ENCODE results near the gene PODNL1. TPM values are rescaled to one million over a fixed set of nuclear protein-coding genes. Genes with fewer than 3 reads are reported as not detected.

Gene PODNL1, protein sequence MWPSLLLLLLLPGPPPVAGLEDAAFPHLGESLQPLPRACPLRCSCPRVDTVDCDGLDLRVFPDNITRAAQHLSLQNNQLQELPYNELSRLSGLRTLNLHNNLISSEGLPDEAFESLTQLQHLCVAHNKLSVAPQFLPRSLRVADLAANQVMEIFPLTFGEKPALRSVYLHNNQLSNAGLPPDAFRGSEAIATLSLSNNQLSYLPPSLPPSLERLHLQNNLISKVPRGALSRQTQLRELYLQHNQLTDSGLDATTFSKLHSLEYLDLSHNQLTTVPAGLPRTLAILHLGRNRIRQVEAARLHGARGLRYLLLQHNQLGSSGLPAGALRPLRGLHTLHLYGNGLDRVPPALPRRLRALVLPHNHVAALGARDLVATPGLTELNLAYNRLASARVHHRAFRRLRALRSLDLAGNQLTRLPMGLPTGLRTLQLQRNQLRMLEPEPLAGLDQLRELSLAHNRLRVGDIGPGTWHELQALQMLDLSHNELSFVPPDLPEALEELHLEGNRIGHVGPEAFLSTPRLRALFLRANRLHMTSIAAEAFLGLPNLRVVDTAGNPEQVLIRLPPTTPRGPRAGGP
- polyA plus RNA-seq (2012; ENCODE audit: low read depth, missing spikeins): 0.08 TPM

DNA sequence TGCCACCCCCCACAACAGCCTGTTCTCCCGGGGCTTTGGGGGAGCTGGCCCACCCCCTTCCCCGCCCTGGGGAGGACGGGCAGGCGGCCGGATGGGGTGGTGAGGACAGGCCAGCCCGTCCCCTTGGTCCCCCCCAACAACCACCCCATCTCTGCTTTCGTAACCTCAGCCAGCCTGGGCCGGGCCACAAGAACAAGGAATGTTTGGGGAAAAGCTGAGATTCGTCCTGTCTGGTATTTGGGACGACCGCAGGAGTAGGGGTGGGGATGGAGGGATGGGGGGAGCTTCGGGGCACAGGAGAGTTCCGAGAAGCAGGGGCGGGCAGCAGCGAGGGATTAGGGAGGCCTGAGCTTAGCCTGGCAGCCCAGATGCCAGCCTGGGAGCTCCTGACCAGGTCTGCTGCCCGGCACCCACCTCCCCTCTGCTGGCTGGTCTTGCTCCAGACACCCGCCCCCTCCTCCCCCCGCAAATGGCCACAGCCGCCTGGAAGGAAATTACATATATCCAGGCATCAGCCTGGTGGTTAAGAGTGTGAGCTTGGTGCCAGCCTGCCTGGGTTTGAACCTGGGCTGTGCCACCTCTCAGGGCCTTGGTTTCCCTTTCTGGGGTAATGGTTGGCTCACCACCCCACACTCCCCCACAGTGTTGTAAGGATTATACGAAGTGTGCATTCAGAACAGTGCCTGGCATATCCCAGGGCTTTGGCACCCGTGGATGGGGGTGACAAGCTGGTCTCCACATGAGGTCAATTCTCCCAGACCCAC is at the start of gene PODNL1:
TSS of gene PODNL1 (minus strand) at position 117 of the 764 bp plus-strand sequence. CDS start 236 bp downstream, outside the sequence.
- FAIRE-seq (no peak), DNase-seq (ENCODE audit: insufficient read length, low spot score) (no peak)
- TF ChIP-seq POU2F2 (IDR thresholded peaks at IDR 0.05; ENCODE audit: low read depth, low read length) (no peak), POLR2A (IDR thresholded peaks at IDR 0.05; ENCODE audit: low read depth, low read length) (no peak), PAX5 (IDR thresholded peaks at IDR 0.05; ENCODE audit: insufficient read depth, low read length, severe bottlenecking) (no peak), SPI1 (IDR thresholded peaks at IDR 0.05; ENCODE audit: low read depth, low read length) (no peak), TAF1 (IDR thresholded peaks at IDR 0.05; ENCODE audit: low read depth, low read length) (no peak), POLR2AphosphoS5 (IDR thresholded peaks at IDR 0.05; ENCODE audit: low read depth, low read length) (no peak)

DNA sequence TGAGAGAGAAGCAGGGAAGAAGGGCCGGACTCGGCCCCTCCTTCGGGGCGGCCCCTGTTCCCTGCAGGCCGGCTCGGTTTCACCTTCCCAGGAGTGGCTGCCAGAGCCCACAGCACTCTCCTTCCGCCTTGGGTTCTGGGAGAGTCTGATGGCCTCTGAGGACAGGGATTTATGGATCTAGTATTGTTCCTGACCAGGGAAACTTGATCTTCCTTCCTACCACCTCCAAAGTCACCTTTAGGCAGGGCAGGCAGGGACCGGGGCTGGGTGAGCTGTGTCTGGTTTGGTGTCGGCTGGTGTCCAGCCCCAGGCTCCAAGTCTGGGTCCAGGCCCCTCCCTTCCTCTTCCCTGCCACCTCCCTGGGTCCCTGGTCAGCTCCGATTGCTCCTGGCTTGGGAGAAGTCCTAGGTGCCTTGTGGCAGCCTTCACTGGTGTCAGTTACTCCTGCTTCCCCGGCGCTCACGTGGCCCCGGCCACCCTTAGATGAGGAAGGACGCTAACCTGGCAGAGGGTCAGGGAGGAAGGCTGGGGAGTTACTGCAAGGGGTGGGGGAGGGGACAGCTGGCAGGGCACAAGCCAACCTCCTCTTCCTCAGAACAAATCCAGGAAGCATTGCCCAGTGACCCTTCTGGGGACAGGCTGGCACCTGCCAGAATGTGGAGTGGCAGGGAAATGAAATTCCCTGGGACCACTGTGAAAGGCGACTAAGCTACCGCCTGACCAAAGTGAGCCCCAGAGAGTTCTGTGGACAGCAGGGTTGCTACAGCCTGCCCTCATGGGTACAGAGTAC is 49.1 kb upstream of the PODNL1 start:
- DNase-seq (ENCODE audit: insufficient read length, low spot score) (no peak), FAIRE-seq (peak; percentile 71)
- TF ChIP-seq POLR2A (IDR thresholded peaks at IDR 0.05; ENCODE audit: low read depth, low read length) (no peak), POU2F2 (IDR thresholded peaks at IDR 0.05; ENCODE audit: low read depth, low read length) (no peak), SPI1 (IDR thresholded peaks at IDR 0.05; ENCODE audit: low read depth, low read length) (no peak), TAF1 (IDR thresholded peaks at IDR 0.05; ENCODE audit: low read depth, low read length) (no peak), POLR2AphosphoS5 (IDR thresholded peaks at IDR 0.05; ENCODE audit: low read depth, low read length) (no peak), PAX5 (IDR thresholded peaks at IDR 0.05; ENCODE audit: insufficient read depth, low read length, severe bottlenecking) (no peak)

DNA sequence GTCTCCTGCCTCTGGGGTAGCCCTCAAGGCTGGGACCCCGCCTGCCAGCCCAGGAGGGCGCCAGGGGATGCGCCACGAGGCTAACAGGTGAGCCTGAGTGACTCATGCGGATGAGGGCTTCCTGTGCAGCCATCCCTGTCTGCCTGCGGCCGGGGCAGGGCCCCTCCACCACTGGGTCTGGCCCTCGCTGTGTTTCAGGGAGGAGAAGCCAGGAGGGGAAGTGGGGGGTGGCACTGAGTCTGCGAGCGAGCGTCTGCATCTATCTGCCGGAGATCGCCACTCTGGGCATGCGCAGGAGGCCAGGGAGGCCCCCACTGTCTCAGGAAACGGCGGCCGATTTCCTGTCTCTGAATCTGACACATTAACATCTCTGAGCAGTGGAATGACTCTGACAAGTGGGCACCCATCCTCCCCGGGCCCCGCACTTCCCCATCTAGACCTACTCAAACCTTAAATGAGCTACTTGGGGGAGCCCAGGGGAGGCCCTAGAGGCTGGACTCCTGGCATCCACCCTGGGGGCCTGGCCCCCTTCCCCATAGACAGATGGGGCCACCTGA is 48.2 kb upstream of the PODNL1 start:
- FAIRE-seq (peak; percentile 99), DNase-seq (ENCODE audit: insufficient read length, low spot score) (peak; percentile 100)
- peak; percentile 20; the same call in 1 of the 2 replicates for TF ChIP-seq POU2F2 (IDR thresholded peaks at IDR 0.05; ENCODE audit: low read depth, low read length)
- TF ChIP-seq POLR2AphosphoS5 (IDR thresholded peaks at IDR 0.05; ENCODE audit: low read depth, low read length): peak; percentile 58; the same call in 1 of the 2 replicates
- TF ChIP-seq POLR2A (IDR thresholded peaks at IDR 0.05; ENCODE audit: low read depth, low read length): peak; percentile 20; the same call in 1 of the 2 replicates
- peak; percentile 60 for TF ChIP-seq PAX5 (IDR thresholded peaks at IDR 0.05; ENCODE audit: insufficient read depth, low read length, severe bottlenecking)
- peak; percentile 84 for TF ChIP-seq SPI1 (IDR thresholded peaks at IDR 0.05; ENCODE audit: low read depth, low read length)
- no peak; the same call in 1 of the 2 replicates for TF ChIP-seq TAF1 (IDR thresholded peaks at IDR 0.05; ENCODE audit: low read depth, low read length)

DNA sequence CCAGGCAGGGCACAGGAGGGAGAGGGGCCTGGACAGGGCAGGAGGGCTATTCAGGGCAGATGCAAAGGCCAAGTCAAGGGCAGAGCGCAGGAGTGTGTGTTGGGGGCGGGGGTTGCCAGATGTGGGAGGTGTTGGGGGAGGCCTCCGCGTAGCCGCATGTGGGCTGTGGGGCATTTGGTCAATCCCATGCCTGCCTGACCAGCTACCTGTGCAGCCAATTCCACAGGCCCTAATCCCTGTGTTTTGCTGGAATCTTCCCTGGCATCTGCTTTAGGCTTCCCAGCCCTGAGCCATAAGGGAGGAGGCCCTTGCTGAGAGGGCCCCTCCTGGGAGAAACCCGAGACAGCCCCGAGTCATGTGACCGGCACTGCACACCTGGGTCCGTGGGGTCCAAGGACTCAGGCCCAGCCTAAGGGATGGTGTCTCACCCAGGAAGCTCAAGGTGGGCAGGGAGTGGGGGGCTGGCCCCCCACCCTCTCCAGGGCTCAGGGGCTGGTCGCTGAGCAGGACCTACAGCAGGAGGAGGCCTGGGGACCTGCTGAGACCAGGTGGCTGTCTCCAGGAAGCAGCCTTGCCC is 47.6 kb upstream of the PODNL1 start:
- no peak for FAIRE-seq
- DNase-seq (ENCODE audit: insufficient read length, low spot score): peak; percentile 59
- TF ChIP-seq SPI1 (IDR thresholded peaks at IDR 0.05; ENCODE audit: low read depth, low read length): no peak
- TF ChIP-seq POLR2A (IDR thresholded peaks at IDR 0.05; ENCODE audit: low read depth, low read length): no peak
- no peak for TF ChIP-seq TAF1 (IDR thresholded peaks at IDR 0.05; ENCODE audit: low read depth, low read length)
- no peak for TF ChIP-seq PAX5 (IDR thresholded peaks at IDR 0.05; ENCODE audit: insufficient read depth, low read length, severe bottlenecking)
- TF ChIP-seq POU2F2 (IDR thresholded peaks at IDR 0.05; ENCODE audit: low read depth, low read length): no peak
- no peak for TF ChIP-seq POLR2AphosphoS5 (IDR thresholded peaks at IDR 0.05; ENCODE audit: low read depth, low read length)

DNA sequence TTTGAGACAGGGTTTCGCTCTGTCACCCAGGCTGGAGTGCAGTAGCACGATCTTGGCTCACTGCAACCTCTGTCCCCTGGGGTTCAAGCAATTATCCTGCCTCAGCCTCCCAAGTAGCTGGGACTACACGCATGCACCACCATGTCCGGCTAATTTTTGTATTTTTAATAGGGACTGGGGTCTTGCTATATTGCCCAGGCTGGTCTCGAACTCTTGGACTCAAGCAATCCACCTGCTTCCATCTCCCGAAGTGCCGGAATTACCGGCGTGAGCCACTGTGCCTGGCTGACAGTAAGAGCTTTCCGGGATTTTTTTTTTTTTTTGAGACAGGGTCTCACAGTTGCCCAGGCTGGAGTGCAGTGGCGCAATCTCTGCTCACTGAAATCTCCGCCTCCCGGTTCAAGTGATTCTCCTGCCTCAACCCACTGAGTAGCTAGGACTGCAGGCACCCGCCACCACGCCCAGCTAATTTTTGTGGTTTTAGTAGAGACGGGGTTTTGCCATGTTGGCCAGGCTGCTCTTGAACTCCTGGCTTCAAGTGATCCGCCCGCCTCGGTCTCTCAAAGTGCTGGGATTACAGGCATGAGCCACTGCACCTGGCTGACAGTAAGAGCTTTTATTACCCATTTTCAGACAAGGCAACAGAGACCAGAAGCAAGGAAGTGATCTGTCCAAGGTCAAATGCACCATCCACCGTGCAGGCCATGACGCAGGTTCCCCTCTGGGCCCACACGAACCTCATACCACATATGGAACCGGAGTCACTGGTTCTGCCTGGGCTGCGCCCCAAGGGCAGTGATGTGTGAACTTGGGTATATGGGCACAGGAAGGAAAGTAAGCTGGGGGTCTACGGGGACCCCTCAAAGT is 46.9 kb upstream of the PODNL1 start:
- FAIRE-seq (peak; percentile 82), DNase-seq (ENCODE audit: insufficient read length, low spot score) (no peak)
- TF ChIP-seq SPI1 (IDR thresholded peaks at IDR 0.05; ENCODE audit: low read depth, low read length) (peak; percentile 38; the same call in 1 of the 2 replicates), POLR2A (IDR thresholded peaks at IDR 0.05; ENCODE audit: low read depth, low read length) (no peak), TAF1 (IDR thresholded peaks at IDR 0.05; ENCODE audit: low read depth, low read length) (no peak)

DNA sequence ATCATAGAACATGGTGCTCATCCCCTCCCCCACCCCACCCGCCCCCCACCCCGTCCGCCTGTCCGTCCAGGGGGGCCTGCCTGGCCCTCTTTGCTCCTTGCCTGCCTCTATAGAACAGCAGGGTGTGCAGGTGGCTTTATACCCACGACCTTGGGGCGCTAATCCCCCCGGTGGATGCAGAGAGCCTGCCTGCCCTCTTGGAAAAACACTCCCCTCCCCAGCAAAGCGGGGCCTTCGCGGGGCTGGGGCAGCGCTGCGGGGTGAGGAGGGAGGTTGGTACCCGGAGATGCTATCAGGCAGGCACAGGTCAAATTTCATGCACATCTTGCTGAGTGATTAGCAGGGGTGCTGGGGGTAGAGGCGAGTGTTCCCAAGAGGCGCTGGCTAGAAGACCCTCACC is 46.0 kb upstream of the PODNL1 start:
- FAIRE-seq (no peak), DNase-seq (ENCODE audit: insufficient read length, low spot score) (no peak)
- TF ChIP-seq POLR2AphosphoS5 (IDR thresholded peaks at IDR 0.05; ENCODE audit: low read depth, low read length): no peak
- no peak for TF ChIP-seq PAX5 (IDR thresholded peaks at IDR 0.05; ENCODE audit: insufficient read depth, low read length, severe bottlenecking)
- TF ChIP-seq POLR2A (IDR thresholded peaks at IDR 0.05; ENCODE audit: low read depth, low read length): no peak
- no peak for TF ChIP-seq SPI1 (IDR thresholded peaks at IDR 0.05; ENCODE audit: low read depth, low read length)
- no peak for TF ChIP-seq POU2F2 (IDR thresholded peaks at IDR 0.05; ENCODE audit: low read depth, low read length)
- TF ChIP-seq TAF1 (IDR thresholded peaks at IDR 0.05; ENCODE audit: low read depth, low read length): no peak

DNA sequence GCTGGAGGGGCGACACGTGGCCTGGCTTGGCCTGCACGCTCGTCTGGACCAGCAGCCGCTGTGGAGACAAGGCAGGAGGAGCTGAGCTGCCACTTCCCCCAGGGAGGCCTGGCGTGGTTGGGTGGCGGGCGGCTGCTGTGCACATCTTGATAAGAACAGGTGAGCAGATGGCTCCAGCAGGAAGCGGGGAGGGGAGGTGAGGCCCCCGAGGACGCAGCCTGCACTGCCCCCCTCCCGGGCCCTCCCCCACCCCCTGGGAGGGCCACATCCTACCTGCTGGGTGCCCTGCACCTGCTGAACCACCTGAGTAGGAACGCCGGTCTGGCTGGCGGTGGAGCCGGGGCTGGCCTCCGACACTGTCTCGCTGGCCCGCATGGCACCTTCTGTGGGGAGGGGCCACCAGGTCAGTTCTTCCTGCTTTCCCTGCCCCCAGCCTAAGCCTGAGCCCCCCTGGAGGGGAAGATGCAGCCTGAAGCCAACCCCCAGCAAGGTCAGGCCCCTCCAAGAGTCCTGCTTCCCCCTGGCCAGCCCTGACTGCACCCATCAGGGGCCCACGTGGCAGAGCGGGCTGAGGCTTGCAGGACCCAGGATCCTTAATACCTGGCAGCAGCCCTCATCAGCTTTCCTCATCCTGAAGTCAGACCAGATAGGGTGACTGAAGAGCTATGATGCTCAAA is 45.1 kb upstream of the PODNL1 start:
- FAIRE-seq (no peak), DNase-seq (ENCODE audit: insufficient read length, low spot score) (no peak)
- TF ChIP-seq POLR2A (IDR thresholded peaks at IDR 0.05; ENCODE audit: low read depth, low read length): no peak
- TF ChIP-seq POU2F2 (IDR thresholded peaks at IDR 0.05; ENCODE audit: low read depth, low read length): no peak
- TF ChIP-seq PAX5 (IDR thresholded peaks at IDR 0.05; ENCODE audit: insufficient read depth, low read length, severe bottlenecking): no peak
- TF ChIP-seq POLR2AphosphoS5 (IDR thresholded peaks at IDR 0.05; ENCODE audit: low read depth, low read length): no peak
- no peak for TF ChIP-seq SPI1 (IDR thresholded peaks at IDR 0.05; ENCODE audit: low read depth, low read length)
- no peak for TF ChIP-seq TAF1 (IDR thresholded peaks at IDR 0.05; ENCODE audit: low read depth, low read length)

Data from GM12891 (cell line).